H9 (cell line): ENCODE results near the gene CALCOCO1. TPM values are rescaled to one million over a fixed set of nuclear protein-coding genes. Genes with fewer than 3 reads are reported as not detected.
A peak's percentile ranks its signal among the peaks of the same experiment; 100 is the strongest.

Source experiments
- DNase-seq: peaks from one replicate; pipeline ENCODE4 v3.0.0-alpha.2; 2017
- H2AFZ ChIP-seq: one replicate; pipeline ENCODE4 v1.6.1; 2013; ENCODE audit warnings: mild to moderate bottlenecking, low read length, control low read depth, moderate library complexity
- H2AK5ac ChIP-seq: 2 replicates; pipeline ENCODE4 v1.6.1; 2013; ENCODE audit warnings: low read length, control low read depth, mixed read lengths; ENCODE audit not compliant: insufficient read length
- H2BK120ac ChIP-seq: one replicate; pipeline ENCODE4 v1.6.1; 2013; ENCODE audit warnings: low read depth, mild to moderate bottlenecking, low read length, control low read depth, inconsistent platforms; ENCODE audit not compliant: poor library complexity, severe bottlenecking
- H2BK12ac ChIP-seq: 2 replicates; pipeline ENCODE4 v1.6.1; 2013; ENCODE audit warnings: low read length, control low read depth, mixed read lengths, low read depth; ENCODE audit not compliant: insufficient read length
- H2BK15ac ChIP-seq: 2 replicates; pipeline ENCODE4 v1.6.1; 2013; ENCODE audit warnings: low read depth, low read length, control low read depth
- H2BK20ac ChIP-seq: one replicate; pipeline ENCODE4 v1.6.1; 2013; ENCODE audit warnings: low read depth, mild to moderate bottlenecking, low read length, control low read depth, inconsistent platforms; ENCODE audit not compliant: poor library complexity, severe bottlenecking
- H2BK5ac ChIP-seq: 2 replicates; pipeline ENCODE4 v1.6.1; 2013; ENCODE audit warnings: low read length, control low read depth, mixed read lengths; ENCODE audit not compliant: insufficient read length
- H3K14ac ChIP-seq: 2 replicates; pipeline ENCODE4 v1.6.1; 2013; ENCODE audit warnings: low read length, control low read depth; ENCODE audit not compliant: insufficient read depth
- H3K18ac ChIP-seq: 2 replicates; pipeline ENCODE4 v1.6.1; 2013; ENCODE audit warnings: low read depth, mild to moderate bottlenecking, mixed read lengths, low read length, control low read depth; ENCODE audit not compliant: insufficient read length
- H3K23ac ChIP-seq: 2 replicates; pipeline ENCODE4 v1.6.1; 2013; ENCODE audit warnings: low read length, control low read depth, mixed read lengths, low read depth; ENCODE audit not compliant: insufficient read length
- H3K23me2 ChIP-seq: 2 replicates; pipeline ENCODE4 v1.6.1; 2013; ENCODE audit warnings: low read depth, mild to moderate bottlenecking, mixed read lengths, low read length, control low read depth; ENCODE audit not compliant: insufficient read length, poor library complexity, severe bottlenecking
- H3K27ac ChIP-seq: 2 replicates; pipeline ENCODE4 v1.5.1; 2013; ENCODE audit warnings: low read length, control low read depth, mixed read lengths, low read depth; ENCODE audit not compliant: insufficient read length
- H3K27me3 ChIP-seq: 2 replicates; pipeline ENCODE4 v1.6.1; 2013; ENCODE audit warnings: low read length, control low read depth, inconsistent platforms; ENCODE audit not compliant: insufficient read depth
- H3K4ac ChIP-seq: 2 replicates; pipeline ENCODE4 v1.6.1; 2013; ENCODE audit warnings: low read depth, mild to moderate bottlenecking, control low read depth, inconsistent platforms, low read length, moderate library complexity
- H3K4me1 ChIP-seq: 2 replicates; pipeline ENCODE4 v1.6.1; 2013; ENCODE audit warnings: low read length, control low read depth, inconsistent platforms; ENCODE audit not compliant: insufficient read depth
- H3K4me2 ChIP-seq: 2 replicates; pipeline ENCODE4 v1.6.1; 2013; ENCODE audit warnings: low read length, control low read depth, mixed read lengths; ENCODE audit not compliant: insufficient read length, insufficient read depth
- H3K56ac ChIP-seq: 2 replicates; pipeline ENCODE4 v1.6.1; 2013; ENCODE audit warnings: low read depth, mild to moderate bottlenecking, mixed read lengths, low read length, control low read depth; ENCODE audit not compliant: insufficient read length
- H3K79me1 ChIP-seq: 2 replicates; pipeline ENCODE4 v1.6.1; 2013; ENCODE audit warnings: low read depth, mild to moderate bottlenecking, moderate library complexity, low read length, control low read depth, inconsistent platforms; ENCODE audit not compliant: insufficient read depth, poor library complexity, severe bottlenecking
- H3K79me2 ChIP-seq: 2 replicates; pipeline ENCODE4 v1.6.1; 2013; ENCODE audit warnings: low read length, control low read depth, inconsistent platforms; ENCODE audit not compliant: insufficient read depth
- H3K9ac ChIP-seq: 2 replicates; pipeline ENCODE4 v1.6.1; 2013; ENCODE audit warnings: low read length, control low read depth, mixed read lengths; ENCODE audit not compliant: insufficient read length; ENCODE audit errors: extremely low read depth
- H3K9me3 ChIP-seq: one replicate; pipeline ENCODE4 v1.6.1; 2013; ENCODE audit warnings: low read depth, low read length, inconsistent platforms; ENCODE audit not compliant: control insufficient read depth
- H3T11ph ChIP-seq: one replicate; pipeline ENCODE4 v1.6.1; 2013; ENCODE audit warnings: mild to moderate bottlenecking, low read length, control low read depth, inconsistent platforms
- H4K20me1 ChIP-seq: one replicate; pipeline ENCODE4 v1.6.1; 2013; ENCODE audit not compliant: control insufficient read depth, insufficient read length, insufficient read depth
- H4K5ac ChIP-seq: 2 replicates; pipeline ENCODE4 v1.6.1; 2013; ENCODE audit warnings: low read depth, mild to moderate bottlenecking, mixed read lengths, low read length, control low read depth; ENCODE audit not compliant: insufficient read length
- H4K8ac ChIP-seq: replicated peaks from 2 replicates; pipeline ENCODE4 v1.6.1; 2013; ENCODE audit warnings: low read length, control low read depth, mixed read lengths, low read depth; ENCODE audit not compliant: insufficient read length
- H4K91ac ChIP-seq: 2 replicates; pipeline ENCODE4 v1.6.1; 2013; ENCODE audit warnings: low read depth, mild to moderate bottlenecking, moderate library complexity, mixed read lengths, low read length, control low read depth; ENCODE audit not compliant: insufficient read length
- H3K27ac Mint-ChIP-seq, 3 experiments: 2 replicates in 2 of 3; 3 replicates in 1 of 3; pipeline ENCODE4 v1.8.0; 2020 to 2021; ENCODE audit warnings: mixed read lengths in 3 of 3, mild to moderate bottlenecking in 1 of 3, moderate library complexity in 1 of 3
- H3K27me3 Mint-ChIP-seq: 2 replicates; pipeline ENCODE4 v1.8.0; 2021; ENCODE audit warnings: low read depth, mild to moderate bottlenecking, moderate library complexity, mixed read lengths
- H3K36me3 Mint-ChIP-seq, 3 experiments: 2 replicates in 2 of 3; 3 replicates in 1 of 3; pipeline ENCODE4 v1.8.0; 2020 to 2021; ENCODE audit warnings: low read depth in 3 of 3, mixed read lengths in 3 of 3; ENCODE audit not compliant: insufficient read depth in 1 of 3
- H3K4me1 Mint-ChIP-seq, 2 experiments: 2 replicates each; pipeline ENCODE4 v1.8.0; 2020; ENCODE audit warnings: mixed read lengths in 2 of 2
- H3K4me3 Mint-ChIP-seq, 2 experiments: 2 replicates in 1 of 2; 3 replicates in 1 of 2; pipeline ENCODE4 v1.8.0; 2020 to 2021; ENCODE audit warnings: mild to moderate bottlenecking in 2 of 2, mixed read lengths in 2 of 2, moderate library complexity in 1 of 2
- H3K9me3 Mint-ChIP-seq, 2 experiments: 2 replicates in 1 of 2; 3 replicates in 1 of 2; pipeline ENCODE4 v1.8.0; 2020; ENCODE audit warnings: mild to moderate bottlenecking in 2 of 2, mixed read lengths in 2 of 2, moderate library complexity in 1 of 2
- WGBS: extraction: QIAGEN DNeasy Blood & Tissue Kit; methylation state at CpG from one replicate; pipeline ENCODE4 v1.1.7; 2013; ENCODE audit warnings: missing lambda C conversion rate, low lambda C conversion rate, mixed read lengths; ENCODE audit not compliant: insufficient read length; ENCODE audit errors: extremely low coverage; 5-methylcytosine and 5-hydroxymethylcytosine counted together
- total RNA-seq: library from RNA; stranded (reverse); gene quantifications from 2 replicates; pipeline ENCODE4 v1.2.1, GENCODE V29; 2021
- TF ChIP-seq, protein P1 (sequence below): fragments of 200-600 bp; sonication (generic); conservative IDR thresholded peaks from 3 replicates; pipeline ENCODE4 v1.8.0; 2021; ENCODE audit warnings: antibody characterized with exemption, mild to moderate bottlenecking

Gene CALCOCO1
- total RNA-seq, 1 experiment from 2014 or later = 22.3 TPM

GRCh38 chr12:53688134-53688533 is 39.1 kb downstream of the CALCOCO1 start:
- H3K9me3 ChIP-seq = no peaks in the 10 kb centered on the region
- H3K27me3 ChIP-seq = no peaks in the 10 kb centered on the region
- H2BK15ac ChIP-seq = no peak overlapping the region
- H2AK5ac ChIP-seq = no peak overlapping the region
- no peaks in the 10 kb centered on the region for H4K20me1 ChIP-seq
- no peak overlapping the region for H3K23ac ChIP-seq
- no peak overlapping the region for H4K8ac ChIP-seq
- no peak overlapping the region for H3K9ac ChIP-seq
- no peak overlapping the region for H3T11ph ChIP-seq
- no peak for DNase-seq
- Mint-ChIP-seq H3K27me3 (peaks cover 3% of the 10 kb centered on the region), H3K4me3 (no peak overlapping the region), H3K27ac (0 out of 7 replicates have a peak overlapping the region, but pooled peaks of 1 of the 3 experiments have one; percentile 5), H3K9me3 (0 out of 5 replicates have a peak, but pooled peaks cover 0 to 2% of the 10 kb centered on the region in 2 experiments), H3K4me1 (peaks cover 5 to 13% of the 10 kb centered on the region in 2 experiments), H3K36me3 (no peaks in the 10 kb centered on the region)
- H2AFZ ChIP-seq = no peak overlapping the region
- no peak overlapping the region for H3K56ac ChIP-seq
- no peak overlapping the region for H2BK5ac ChIP-seq
- no peak overlapping the region for H4K5ac ChIP-seq
- no peaks in the 10 kb centered on the region for H3K23me2 ChIP-seq
- no peak overlapping the region for H2BK20ac ChIP-seq
- no CpG with 5 or more reads among the region's 4 CpGs for WGBS
- H3K18ac ChIP-seq = no peak overlapping the region
- no peak overlapping the region for H2BK12ac ChIP-seq
- no peak overlapping the region for H2BK120ac ChIP-seq
- H4K91ac ChIP-seq = no peak overlapping the region
- H3K4me2 ChIP-seq = no peak overlapping the region
- H3K79me1 ChIP-seq = no peaks in the 10 kb centered on the region
- TF ChIP-seq, protein P1, sequence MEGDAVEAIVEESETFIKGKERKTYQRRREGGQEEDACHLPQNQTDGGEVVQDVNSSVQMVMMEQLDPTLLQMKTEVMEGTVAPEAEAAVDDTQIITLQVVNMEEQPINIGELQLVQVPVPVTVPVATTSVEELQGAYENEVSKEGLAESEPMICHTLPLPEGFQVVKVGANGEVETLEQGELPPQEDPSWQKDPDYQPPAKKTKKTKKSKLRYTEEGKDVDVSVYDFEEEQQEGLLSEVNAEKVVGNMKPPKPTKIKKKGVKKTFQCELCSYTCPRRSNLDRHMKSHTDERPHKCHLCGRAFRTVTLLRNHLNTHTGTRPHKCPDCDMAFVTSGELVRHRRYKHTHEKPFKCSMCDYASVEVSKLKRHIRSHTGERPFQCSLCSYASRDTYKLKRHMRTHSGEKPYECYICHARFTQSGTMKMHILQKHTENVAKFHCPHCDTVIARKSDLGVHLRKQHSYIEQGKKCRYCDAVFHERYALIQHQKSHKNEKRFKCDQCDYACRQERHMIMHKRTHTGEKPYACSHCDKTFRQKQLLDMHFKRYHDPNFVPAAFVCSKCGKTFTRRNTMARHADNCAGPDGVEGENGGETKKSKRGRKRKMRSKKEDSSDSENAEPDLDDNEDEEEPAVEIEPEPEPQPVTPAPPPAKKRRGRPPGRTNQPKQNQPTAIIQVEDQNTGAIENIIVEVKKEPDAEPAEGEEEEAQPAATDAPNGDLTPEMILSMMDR = no peak
- H3K27ac ChIP-seq = no peak overlapping the region
- no peaks in the 10 kb centered on the region for H3K4me1 ChIP-seq
- no peak overlapping the region for H3K14ac ChIP-seq
- H3K79me2 ChIP-seq = no peaks in the 10 kb centered on the region
- H3K4ac ChIP-seq = no peak overlapping the region
